H1 (cell line): ENCODE data around the gene SRRM2. TPM values are rescaled to one million over a fixed set of nuclear protein-coding genes. Genes with fewer than 3 reads are reported as not detected.
A peak's percentile ranks its signal among the peaks of the same experiment; 100 is the strongest.

ENCODE experiments used
- CTCF ChIA-PET: fragments of 300-600 bp; sonication (Branson Sonifier 250); formaldehyde crosslinking; loops from one replicate; lab custom pipeline; 2021; ENCODE audit not compliant: partially characterized antibody; lab: Charles Lee
- POLR2A ChIA-PET: fragments of 300-600 bp; sonication (Branson Sonifier 250); formaldehyde crosslinking; loops from one replicate; lab custom pipeline; 2021; ENCODE audit warnings: inconsistent platforms; ENCODE audit not compliant: partially characterized antibody; lab: Charles Lee
- DNase-seq, 2 experiments: peaks; one replicate each; pipeline versions ENCODE4 v3.0.0 to v3.0.0-alpha.2; 2010 to 2022; ENCODE audit warnings: low spot score in 2 of 2, low read depth in 1 of 2, mixed read lengths in 1 of 2
- FAIRE-seq: peaks from 2 replicates; lab custom pipeline; 2011; peaks lifted over from hg19 to GRCh38; lab: Jason Lieb, UNC
- H2AFZ ChIP-seq: 2 replicates; pipeline ENCODE4 v1.8.1; 2012; ENCODE audit warnings: low read length, inconsistent platforms
- H2AK5ac ChIP-seq: 2 replicates; pipeline ENCODE4 v1.6.1; 2013; ENCODE audit warnings: low read depth, low read length
- H2BK120ac ChIP-seq: replicated peaks from 2 replicates; pipeline ENCODE3; 2013; ENCODE audit warnings: low read depth, low read length, inconsistent platforms
- H2BK12ac ChIP-seq: 2 replicates; pipeline ENCODE4 v1.6.1; 2013; ENCODE audit warnings: low read depth, low read length
- H2BK15ac ChIP-seq: 2 replicates; pipeline ENCODE4 v1.6.1; 2013; ENCODE audit warnings: low read length
- H2BK20ac ChIP-seq: 2 replicates; pipeline ENCODE4 v1.6.1; 2013; ENCODE audit warnings: low read length
- H2BK5ac ChIP-seq: 2 replicates; pipeline ENCODE4 v1.6.1; 2013; ENCODE audit warnings: low read depth, low read length
- H3K14ac ChIP-seq: 2 replicates; pipeline ENCODE4 v1.6.1; 2013; ENCODE audit warnings: inconsistent platforms; ENCODE audit not compliant: insufficient read length
- H3K18ac ChIP-seq: 2 replicates; pipeline ENCODE4 v1.6.1; 2013; ENCODE audit warnings: low read length; ENCODE audit errors: extremely low read depth
- H3K23ac ChIP-seq: 2 replicates; pipeline ENCODE4 v1.6.1; 2013; ENCODE audit warnings: inconsistent platforms; ENCODE audit not compliant: insufficient read length
- H3K23me2 ChIP-seq: 2 replicates; pipeline ENCODE4 v1.6.1; 2013; ENCODE audit warnings: low read depth, low read length
- H3K27ac ChIP-seq: 2 replicates; pipeline ENCODE4 v1.6.1; 2011; ENCODE audit warnings: low read depth, low read length, inconsistent platforms
- H3K27me3 ChIP-seq, 4 experiments: replicated peaks in 1 of 4; 1 replicate in 1 of 4; 2 replicates in 3 of 4; pipeline versions ENCODE4 v1.6.1 to v1.8.1; 2011 to 2013; ENCODE audit warnings: low read length in 3 of 4, mild to moderate bottlenecking in 3 of 4, inconsistent platforms in 2 of 4, mixed read lengths in 2 of 4, moderate library complexity in 1 of 4; ENCODE audit not compliant: control insufficient read depth in 3 of 4, insufficient read depth in 3 of 4; ENCODE audit errors: extremely low read depth in 1 of 4
- H3K36me3 ChIP-seq, 4 experiments: 2 replicates each; pipeline versions ENCODE4 v1.6.1 to v1.8.1; 2011 to 2013; ENCODE audit warnings: mild to moderate bottlenecking in 4 of 4, low read length in 3 of 4, moderate library complexity in 2 of 4, control low read depth in 1 of 4, inconsistent platforms in 1 of 4; ENCODE audit not compliant: insufficient read depth in 4 of 4, control insufficient read depth in 2 of 4
- H3K4ac ChIP-seq: replicated peaks from 2 replicates; pipeline ENCODE3; 2013; ENCODE audit warnings: low read length, low read depth, mixed read lengths, inconsistent platforms; ENCODE audit not compliant: insufficient read length
- H3K4me1 ChIP-seq, 4 experiments: replicated peaks in 1 of 4; 1 replicate in 1 of 4; 2 replicates in 3 of 4; pipeline versions ENCODE4 v1.6.1 to v1.8.1; 2011 to 2013; ENCODE audit warnings: low read length in 3 of 4, inconsistent platforms in 2 of 4, mixed read lengths in 1 of 4; ENCODE audit not compliant: insufficient read depth in 4 of 4, control insufficient read depth in 3 of 4
- H3K4me2 ChIP-seq, 2 experiments: 2 replicates each; pipeline versions ENCODE4 v1.6.1 to v1.8.1; 2011 to 2013; ENCODE audit warnings: low read depth in 2 of 2, low read length in 2 of 2, control low read depth in 1 of 2, inconsistent platforms in 1 of 2, mild to moderate bottlenecking in 1 of 2; ENCODE audit not compliant: insufficient read depth in 1 of 2
- H3K4me3 ChIP-seq, 4 experiments: fragments of 200-600, 300-600 bp in 1 of 4; sonication (generic), shearing (Covaris generic), sonication (Bioruptor Twin) in 1 of 4; 2 replicates each; pipeline versions ENCODE4 v1.5.1 to v1.8.1; 2011 to 2016; ENCODE audit warnings: low read length in 4 of 4, low read depth in 3 of 4, control low read depth in 2 of 4, inconsistent platforms in 2 of 4, mild to moderate bottlenecking in 2 of 4, mixed read lengths in 1 of 4, moderate library complexity in 1 of 4; ENCODE audit not compliant: insufficient read depth in 2 of 4; ENCODE audit errors: extremely low read depth in 1 of 4
- H3K56ac ChIP-seq: replicated peaks from 2 replicates; pipeline ENCODE3; 2013; ENCODE audit warnings: low read depth, mild to moderate bottlenecking, mixed read lengths, low read length, inconsistent platforms; ENCODE audit not compliant: insufficient read length
- H3K79me1 ChIP-seq: 2 replicates; pipeline ENCODE4 v1.6.1; 2013; ENCODE audit warnings: low read depth, low read length, control low read depth
- H3K79me2 ChIP-seq, 2 experiments: 2 replicates each; pipeline versions ENCODE4 v1.6.1 to v1.8.1; 2012 to 2013; ENCODE audit warnings: low read length in 2 of 2, mild to moderate bottlenecking in 2 of 2, inconsistent platforms in 1 of 2; ENCODE audit not compliant: insufficient read depth in 2 of 2, control insufficient read depth in 1 of 2
- H3K9ac ChIP-seq, 4 experiments: replicated peaks in 1 of 4; 1 replicate in 1 of 4; 2 replicates in 3 of 4; pipeline versions ENCODE4 v1.6.1 to v1.8.1; 2011 to 2013; ENCODE audit warnings: low read depth in 3 of 4, low read length in 3 of 4, control low read depth in 2 of 4, mild to moderate bottlenecking in 2 of 4, moderate library complexity in 2 of 4, inconsistent platforms in 1 of 4; ENCODE audit errors: extremely low read depth in 1 of 4
- H3K9me3 ChIP-seq, 2 experiments: 2 replicates each; pipeline versions ENCODE4 v1.6.1 to v1.8.1; 2012 to 2013; ENCODE audit warnings: mild to moderate bottlenecking in 2 of 2, moderate library complexity in 2 of 2, control low read depth in 1 of 2, inconsistent platforms in 1 of 2, low read depth in 1 of 2, low read length in 1 of 2, mixed read lengths in 1 of 2; ENCODE audit not compliant: insufficient read depth in 2 of 2
- H4K20me1 ChIP-seq, 2 experiments: replicated peaks in 1 of 2; 2 replicates each; pipeline versions ENCODE3 to v1.8.1; 2011 to 2013; ENCODE audit warnings: inconsistent platforms in 2 of 2, low read length in 2 of 2, mild to moderate bottlenecking in 1 of 2; ENCODE audit not compliant: insufficient read depth in 2 of 2, control insufficient read depth in 1 of 2
- H4K5ac ChIP-seq: 2 replicates; pipeline ENCODE4 v1.6.1; 2013; ENCODE audit warnings: low read length, low read depth, mixed read lengths, inconsistent platforms; ENCODE audit not compliant: insufficient read length
- H4K8ac ChIP-seq: 2 replicates; pipeline ENCODE4 v1.8.0; 2013; ENCODE audit warnings: mild to moderate bottlenecking, moderate library complexity, low read length, inconsistent platforms; ENCODE audit not compliant: insufficient read depth; ENCODE audit errors: extremely low read depth
- H4K91ac ChIP-seq: replicated peaks from 2 replicates; pipeline ENCODE3; 2013; ENCODE audit warnings: low read length, mixed read lengths, inconsistent platforms; ENCODE audit not compliant: insufficient read length
- KDM1A ChIP-seq: fragments of 200-600, 300-600 bp; sonication (generic); IDR thresholded peaks from 2 replicates; pipeline ENCODE4 v1.7.1; 2016; ENCODE audit warnings: mild to moderate bottlenecking, low read length, borderline replicate concordance
- POLR2A ChIP-seq, 2 experiments: IDR thresholded peaks; 1 replicate in 1 of 2; 2 replicates in 1 of 2; pipeline ENCODE4 v1.6.1; 2011; ENCODE audit warnings: low read depth in 2 of 2, low read length in 2 of 2, mild to moderate bottlenecking in 2 of 2; ENCODE audit errors: control extremely low read depth in 1 of 2
- POLR2AphosphoS5 ChIP-seq: IDR thresholded peaks from 2 replicates; pipeline ENCODE4 v1.6.1; 2011; ENCODE audit warnings: low read depth, low read length
- SAP30 ChIP-seq: fragments of 300-600 bp; sonication (generic); IDR thresholded peaks from 2 replicates; pipeline ENCODE4 v1.7.1; 2012; ENCODE audit warnings: low read length, moderate library complexity, mild to moderate bottlenecking, inconsistent platforms; ENCODE audit not compliant: insufficient read depth, insufficient replicate concordance
- TAF7 ChIP-seq: optimal IDR thresholded peaks from 2 replicates; pipeline ENCODE3; 2011; ENCODE audit warnings: low read depth, mild to moderate bottlenecking, inconsistent platforms, low read length, moderate library complexity, borderline replicate concordance
- WGBS, 2 experiments: shearing (Covaris generic) in 1 of 2; methylation state at CpG; one replicate each; pipeline versions ENCODE4 v1.1.6 to v1.1.7; 2013 to 2015; ENCODE audit warnings: low lambda C conversion rate in 2 of 2, mixed read lengths in 2 of 2, inconsistent platforms in 1 of 2, low coverage in 1 of 2, missing lambda C conversion rate in 1 of 2; ENCODE audit not compliant: insufficient replicate concordance in 2 of 2, insufficient coverage in 1 of 2, insufficient read length in 1 of 2; ENCODE audit errors: extremely low coverage in 1 of 2, missing lambda C conversion rate in 1 of 2; 5-methylcytosine and 5-hydroxymethylcytosine counted together
- polyA plus RNA-seq, 7 experiments: library from polyadenylated mRNA; depleted of rRNA in 3 of 7; stranded (reverse) in 5 of 7; unstranded in 2 of 7; fragments of >200 nt in 5 of 7; fragments of 200-250 nt in 2 of 7; gene quantifications; 1 replicate in 5 of 7; 2 replicates in 1 of 7; 4 replicates in 1 of 7; pipeline versions ENCODE4 v1.2.1 to v1.2.3, GENCODE V29; 2011 to 2013; ENCODE audit warnings: missing spikeins in 2 of 7, mixed read lengths in 2 of 7
- total RNA-seq: library from RNA; stranded (reverse); fragmentation: NEBNext Ultra II Directional; extraction: Animal tissue kit (Norgen Biotek cat#: 25700); gene quantifications from 2 replicates; pipeline ENCODE4 v1.2.1, GENCODE V29; 2021

Gene SRRM2
- total and polyA plus RNA-seq, 2 of the 8 experiments (the other 6 are each of a cell fraction or from before 2014, with no cell fraction given), result 300 to 579 TPM

GRCh38 chr16:2761886-2762583, 9.6 kb downstream of the SRRM2 start:
- no peak overlapping the region for H3K9ac ChIP-seq
- no peak overlapping the region for H3K23ac ChIP-seq
- no peak overlapping the region for H3K4me3 ChIP-seq
- H3K79me2 ChIP-seq, result peaks cover 17 to 99% of the 10 kb centered on the region in 2 experiments
- ChIA-PET CTCF (no interaction called here), POLR2A (interaction anchor here (0.9 to 4.8 kb wide), 7 partner anchors 8 to 24 kb away, joined by 3 to 64 read pairs (median 4); partner anchors contain the start of gene SRRM2)
- no peak overlapping the region for H4K8ac ChIP-seq
- H3K27me3 ChIP-seq, result no peaks in the 10 kb centered on the region
- no peak overlapping the region for H2BK120ac ChIP-seq
- no peak overlapping the region for H3K14ac ChIP-seq
- H3K9me3 ChIP-seq, result peaks cover 16 to 29% of the 10 kb centered on the region in 2 experiments; a peak in 3 of 4 replicates
- H4K5ac ChIP-seq, result no peak overlapping the region
- no peak overlapping the region for H3K56ac ChIP-seq
- H3K4me2 ChIP-seq, result no peak overlapping the region; a peak in 1 of 4 replicates
- no peaks in the 10 kb centered on the region for H3K23me2 ChIP-seq
- H3K36me3 ChIP-seq, result peaks cover 80 to 100% (median 99%) of the 10 kb centered on the region in 4 experiments
- H2BK15ac ChIP-seq, result no peak overlapping the region
- no peak for FAIRE-seq
- no peak overlapping the region for H2BK20ac ChIP-seq
- no peak overlapping the region for H2AK5ac ChIP-seq
- no peak overlapping the region for H3K27ac ChIP-seq
- WGBS, 2 experiments, result 95% methylated on average over 42 of the region's 42 CpGs; no CpG with 5 or more reads in 1 of the 2 experiments
- H2AFZ ChIP-seq, result no peak overlapping the region
- H3K79me1 ChIP-seq, result peaks cover 7% of the 10 kb centered on the region
- peaks cover 4 to 11% of the 10 kb centered on the region in 2 experiments for H4K20me1 ChIP-seq
- no peak overlapping the region for H4K91ac ChIP-seq
- H3K4ac ChIP-seq, result no peak overlapping the region
- no peaks in the 10 kb centered on the region for H3K4me1 ChIP-seq
- no peak overlapping the region for H2BK12ac ChIP-seq
- peak in 1 of 2 experiments; percentile 37; a peak in 2 of 3 replicates for TF ChIP-seq POLR2A (IDR thresholded peaks at IDR 0.05; ENCODE audit: control extremely low read depth in 1 of 2, low read depth in 2 of 2, low read length in 2 of 2)
- TF ChIP-seq SAP30, result no peak
- peak; percentile 90 for TF ChIP-seq POLR2AphosphoS5
- peak; percentile 78; the same call in 1 of the 2 replicates for TF ChIP-seq KDM1A
- TF ChIP-seq TAF7, result no peak
- no peak overlapping the region for H3K18ac ChIP-seq
- DNase-seq, result no peak
- H2BK5ac ChIP-seq, result no peak overlapping the region
